HFF-Myc (cell line): ENCODE measurements around the gene CNN1.

Source experiments
- DNase-seq: peaks from one replicate; pipeline ENCODE4 v3.0.0-alpha.2; 2011; ENCODE audit warnings: low read depth; ENCODE audit errors: extremely low read depth
- H3K4me3 ChIP-seq: replicated peaks from 2 replicates; pipeline ENCODE4 v1.5.1; 2011; ENCODE audit warnings: low read depth, mild to moderate bottlenecking, control low read depth, low read length
- CTCF ChIP-seq: IDR thresholded peaks from 2 replicates; pipeline ENCODE4 v1.5.1; 2012; ENCODE audit warnings: mild to moderate bottlenecking, low read depth, low read length, control low read depth; ENCODE audit errors: missing control alignments

CNN1 gene

GRCh38 chr19:11506967-11507366, 31.7 kb upstream of the CNN1 start:
- no peak for DNase-seq
- no peak overlapping the region for H3K4me3 ChIP-seq
- TF ChIP-seq CTCF = no peak

- DNase-seq = no peak
- no peak overlapping the region for H3K4me3 ChIP-seq
- no peak for TF ChIP-seq CTCF
Measured at GRCh38 chr19:11507370-11508078, 31.1 kb upstream of the CNN1 start.

GRCh38 chr19:11510444-11510843, 28.2 kb upstream of the CNN1 start:
- no peak for DNase-seq
- TF ChIP-seq CTCF = no peak
- H3K4me3 ChIP-seq = no peak overlapping the region

GRCh38 chr19:11513946-11514345, 24.7 kb upstream of the CNN1 start:
- no peak for DNase-seq
- H3K4me3 ChIP-seq = no peak overlapping the region
- no peak for TF ChIP-seq CTCF

GRCh38 chr19:11519138-11519537, 19.5 kb upstream of the CNN1 start:
- DNase-seq = no peak
- TF ChIP-seq CTCF = no peak
- H3K4me3 ChIP-seq = no peak overlapping the region

GRCh38 chr19:11528551-11529341, 9.9 kb upstream of the CNN1 start, which contains the start of gene ECSIT:
Gene ECSIT (minus strand): TSS chr19:11529134. CDS start chr19:11519170, 9,964 bp downstream.
- peak within 1 kb of the TSS; percentile 71 for H3K4me3 ChIP-seq
- TF ChIP-seq CTCF = no peak
- DNase-seq = peak; percentile 93
